Fibroblast of skin of scalp (primary cell): Measurements from ENCODE around the gene ERBIN.
"Not testable (repeated sequence)": the region's sequence is repeated elsewhere in the genome, so short reads cannot be mapped to it uniquely, and the experiment has no call there.

Experiments used
- DNase-seq: peaks from one replicate; pipeline ENCODE4 v3.0.0-alpha.2; 2013

The ERBIN gene

GRCh38 chr5:65967288-65968066, 41.1 kb downstream of the ERBIN start:
- DNase-seq = no peak

GRCh38 chr5:65969539-65970393, 43.4 kb downstream of the ERBIN start:
- no peak for DNase-seq

DNA sequence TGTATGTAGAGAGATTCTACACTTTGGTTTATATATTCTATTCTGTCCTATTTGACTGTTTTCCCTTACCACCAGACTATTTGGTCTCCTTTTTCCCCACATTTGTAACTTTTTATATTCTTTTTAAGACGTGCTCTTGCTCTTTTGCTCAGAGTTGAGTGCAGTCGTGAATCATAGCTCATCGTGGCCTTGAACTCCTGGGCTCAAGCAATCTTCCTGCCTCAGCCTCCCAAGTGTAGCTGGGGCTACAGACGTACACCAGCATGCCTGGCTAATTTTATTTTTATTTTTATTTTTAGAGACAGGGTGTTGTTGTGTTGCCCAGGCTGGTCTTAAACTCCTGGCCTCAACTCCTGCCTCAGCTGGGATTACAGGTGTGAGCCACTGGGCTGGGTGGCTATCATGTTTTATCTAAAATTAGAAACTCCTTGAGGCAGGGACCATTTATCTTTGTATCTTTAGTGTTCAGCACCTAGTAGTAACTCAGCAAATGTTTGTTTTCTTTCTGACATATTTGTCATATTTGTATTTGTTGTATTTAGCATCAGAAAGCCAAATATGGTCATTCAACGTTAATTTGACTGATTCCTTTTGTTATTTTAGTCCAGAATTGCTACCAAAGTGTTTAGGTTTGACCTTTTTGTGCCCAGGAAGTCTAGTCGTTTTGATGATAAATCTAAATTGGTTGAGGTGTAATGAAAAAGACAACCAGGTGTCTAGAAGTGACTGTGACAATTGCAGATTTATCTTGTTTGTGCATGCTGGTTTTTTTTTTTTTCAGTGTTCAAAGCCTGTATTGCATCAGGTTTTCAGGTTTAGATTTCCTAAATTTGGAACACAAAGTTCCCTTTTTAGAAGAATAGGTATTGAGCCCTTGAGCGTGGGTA, 44.3 kb downstream of the ERBIN start:
- DNase-seq = no peak

DNA sequence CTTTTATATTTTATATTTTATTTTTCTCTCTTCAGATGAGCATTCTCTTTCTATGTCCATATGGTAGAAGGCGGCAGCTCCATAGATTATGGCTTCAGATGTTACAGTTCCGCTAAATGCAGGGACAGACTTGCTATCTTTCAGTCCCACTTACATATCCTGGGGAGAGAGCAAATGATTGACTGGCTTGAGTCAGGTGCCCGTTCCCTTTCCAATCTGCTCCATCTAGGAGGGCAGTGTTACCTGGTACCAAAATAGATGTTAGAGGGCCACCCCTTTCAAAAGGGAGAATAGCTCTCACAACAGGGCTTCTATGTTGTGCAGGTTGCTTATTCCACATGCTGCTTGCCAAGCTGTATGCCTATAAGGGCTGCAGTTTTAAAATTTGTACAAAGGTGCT, 45.3 kb downstream of the ERBIN start:
- no peak for DNase-seq

DNA sequence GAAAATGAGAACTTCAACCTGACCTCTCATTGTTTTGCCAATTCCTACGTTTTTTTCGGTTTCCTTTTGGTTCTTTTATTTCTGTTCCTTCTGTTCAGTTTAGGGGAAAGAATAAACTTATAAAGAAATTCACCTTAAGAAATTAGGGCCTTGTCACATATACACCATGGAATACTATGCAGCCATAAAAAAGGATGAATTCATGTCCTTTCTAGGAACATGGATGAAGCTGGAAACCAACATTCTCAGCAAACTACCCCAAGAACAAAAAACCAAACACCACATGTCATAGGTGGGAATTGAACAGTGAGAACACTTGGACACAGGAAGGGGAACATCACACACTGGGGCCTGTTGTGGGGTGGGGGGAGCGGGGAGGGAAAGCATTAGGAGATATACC, 46.5 kb downstream of the ERBIN start:
- DNase-seq = not testable (repeated sequence)

- DNase-seq = peak; percentile 17
These were observed 51.9 kb downstream of the ERBIN start for GRCh38 chr5:65978251-65978650.

GRCh38 chr5:65981548-65981947, 55.2 kb downstream of the ERBIN start:
- no peak for DNase-seq

DNA sequence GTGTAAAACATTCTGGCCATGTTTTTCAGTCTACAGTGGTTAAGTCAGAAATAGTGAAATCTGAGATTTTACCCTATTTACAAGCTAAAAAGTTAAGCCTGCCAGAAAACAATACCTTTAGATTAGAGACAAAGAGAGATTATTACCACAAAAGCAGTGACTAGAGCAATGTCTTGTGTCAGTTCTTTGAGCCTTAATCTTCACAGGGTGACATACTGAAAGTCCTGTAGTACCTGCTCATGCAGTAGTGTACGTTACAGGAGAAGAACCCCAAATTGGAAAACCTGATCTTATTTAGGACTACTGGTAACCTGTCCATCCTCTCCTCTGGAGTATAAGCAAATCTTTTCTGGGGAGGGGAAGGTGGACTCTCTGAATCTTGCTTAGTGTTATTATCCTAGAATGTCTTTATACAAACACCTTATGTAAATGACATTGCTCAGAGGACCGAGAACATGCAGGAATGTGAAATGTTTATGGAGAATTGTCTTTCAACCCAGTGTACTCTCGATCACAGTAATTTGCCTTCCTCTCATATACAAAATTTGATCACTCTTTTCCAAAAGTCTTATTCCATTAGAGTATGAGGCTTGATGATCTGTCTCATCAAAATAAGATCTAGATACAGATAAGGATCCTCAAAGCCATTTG, 55.7 kb downstream of the ERBIN start:
- no peak for DNase-seq

DNA sequence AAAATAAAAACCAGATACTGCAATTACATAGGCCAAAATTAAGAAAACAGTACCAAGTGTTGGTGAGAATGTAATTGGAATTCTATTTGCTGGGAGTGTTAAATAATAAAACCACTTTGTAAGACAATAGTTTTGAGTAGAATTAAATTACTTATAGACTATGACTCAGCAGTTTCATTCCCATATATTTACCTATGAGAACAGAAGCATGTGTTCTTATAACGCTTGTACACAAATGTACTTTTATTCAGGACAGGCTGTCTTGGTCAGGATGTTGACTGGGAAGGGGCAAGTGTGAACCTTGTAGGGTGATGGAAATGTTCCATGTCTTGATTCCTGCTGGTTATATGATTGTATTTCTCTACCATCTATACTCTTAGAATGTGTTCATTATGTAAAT, 56.3 kb downstream of the ERBIN start:
- DNase-seq = no peak

DNA sequence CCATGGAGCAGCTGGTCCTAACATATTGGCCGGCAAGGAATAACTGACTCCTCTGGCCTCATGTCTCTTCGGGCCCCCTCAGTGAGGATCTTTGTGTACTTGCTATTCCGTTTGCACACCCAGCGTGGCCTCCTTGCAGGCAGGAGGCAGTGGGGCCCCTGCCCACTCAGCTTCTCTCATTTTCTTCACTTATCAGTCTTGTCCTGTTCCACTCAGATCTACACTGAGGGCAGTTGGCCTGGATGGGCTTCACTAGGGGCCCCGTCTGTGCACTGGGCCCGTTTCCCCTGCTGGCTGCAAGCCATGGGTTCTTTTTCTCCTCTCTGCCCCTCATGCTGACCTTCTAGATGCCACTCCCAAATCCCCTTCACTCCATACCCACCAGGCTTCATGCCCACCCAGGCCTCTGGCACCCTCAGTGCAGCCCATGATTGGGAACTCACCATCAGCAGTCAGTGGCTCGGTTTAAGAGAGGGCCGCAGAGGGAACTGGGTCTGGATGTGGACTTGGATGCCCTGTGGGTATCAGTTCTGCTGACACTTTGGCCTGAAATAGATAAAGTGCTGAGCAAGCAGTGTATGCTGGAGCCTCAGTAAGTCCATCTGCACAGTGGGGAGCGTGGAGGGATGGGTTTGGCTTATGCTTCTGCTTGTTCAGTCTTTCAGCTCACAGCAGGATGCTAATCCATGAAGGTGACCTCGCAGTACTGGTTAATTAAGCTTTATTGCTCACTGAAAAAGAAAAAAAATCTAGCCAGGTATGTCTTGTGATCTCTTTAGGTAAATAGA, 57.9 kb downstream of the ERBIN start:
- no peak for DNase-seq

DNA sequence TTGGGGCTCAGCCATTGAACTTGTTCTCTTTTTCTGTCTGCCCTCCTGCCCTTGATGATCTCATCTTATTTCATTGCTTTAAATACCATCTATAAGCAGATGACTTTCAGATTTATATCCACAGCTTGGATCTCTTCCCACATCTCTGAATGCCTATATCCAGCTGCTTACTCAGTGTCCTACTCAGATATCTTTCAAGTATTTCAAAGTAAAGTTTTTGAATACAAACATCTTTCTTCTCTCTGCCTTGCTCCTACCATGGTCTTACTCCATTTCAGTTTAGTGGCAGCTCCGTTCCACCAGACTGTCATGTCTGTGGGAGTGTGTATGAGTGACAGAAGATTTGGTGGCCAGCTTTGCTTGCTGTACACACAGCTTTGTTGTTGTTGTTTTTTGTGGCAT, 59.7 kb downstream of the ERBIN start:
- peak; percentile 89 for DNase-seq

DNA sequence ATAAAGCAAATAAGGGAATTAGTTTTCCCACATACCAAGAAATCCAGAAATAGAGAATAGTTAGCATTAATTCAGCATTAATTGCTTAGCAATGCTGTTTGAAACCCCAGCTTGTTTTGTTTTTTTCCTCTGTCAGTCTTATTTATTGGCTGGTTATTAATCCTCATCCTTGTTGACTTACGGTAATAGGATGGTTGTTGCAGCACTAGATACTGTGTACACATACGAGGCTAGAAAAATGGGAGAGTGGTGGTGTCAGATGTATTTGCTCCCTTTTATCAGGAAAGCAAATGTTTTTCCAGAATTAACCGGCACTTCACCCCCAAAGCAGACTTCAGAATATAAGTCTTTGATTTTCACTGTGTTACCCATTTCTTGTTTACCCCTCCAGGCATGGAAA, 60.4 kb downstream of the ERBIN start:
- DNase-seq = no peak

GRCh38 chr5:65987982-65988381, 61.6 kb downstream of the ERBIN start:
- no peak for DNase-seq

GRCh38 chr5:65989158-65989557, 62.8 kb downstream of the ERBIN start:
- no peak for DNase-seq

- DNase-seq = no peak
These were observed 66.3 kb downstream of the ERBIN start for GRCh38 chr5:65992630-65993029.

DNA sequence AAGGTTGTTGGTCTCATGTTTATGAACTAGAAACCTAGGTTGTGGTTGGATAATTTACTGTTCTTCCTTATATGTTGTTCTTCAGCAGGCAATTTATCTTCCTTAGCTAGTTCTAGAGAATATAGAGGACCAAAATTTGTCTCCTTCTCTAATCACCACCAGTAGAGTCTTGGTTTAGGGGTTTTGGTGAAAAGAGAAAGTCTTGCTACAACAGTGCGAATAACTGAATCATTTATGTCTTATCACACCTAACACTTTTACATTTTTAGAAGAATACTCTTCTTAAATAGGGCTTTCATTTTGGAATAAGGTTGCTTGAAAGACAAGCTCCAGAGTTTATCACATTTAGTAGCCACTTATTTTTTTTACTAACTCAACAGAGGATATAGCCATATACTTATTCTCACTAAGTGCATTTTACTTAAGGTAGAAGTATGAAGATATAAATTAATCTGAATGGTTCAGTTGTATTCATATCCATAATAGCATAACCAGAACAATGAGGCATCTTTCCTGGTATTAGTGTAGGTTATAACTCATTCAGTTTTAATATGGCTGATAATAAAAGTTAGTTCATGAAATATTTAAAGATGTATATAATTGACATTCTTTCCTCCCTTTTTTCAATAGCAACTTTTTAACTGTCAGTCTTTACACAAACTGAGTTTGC, 67.9 kb downstream of the ERBIN start:
- DNase-seq = no peak

GRCh38 chr5:65999061-65999723, 72.8 kb downstream of the ERBIN start:
- no peak for DNase-seq

- no peak for DNase-seq
These were observed 75.6 kb downstream of the ERBIN start for GRCh38 chr5:66001952-66002351.

DNA sequence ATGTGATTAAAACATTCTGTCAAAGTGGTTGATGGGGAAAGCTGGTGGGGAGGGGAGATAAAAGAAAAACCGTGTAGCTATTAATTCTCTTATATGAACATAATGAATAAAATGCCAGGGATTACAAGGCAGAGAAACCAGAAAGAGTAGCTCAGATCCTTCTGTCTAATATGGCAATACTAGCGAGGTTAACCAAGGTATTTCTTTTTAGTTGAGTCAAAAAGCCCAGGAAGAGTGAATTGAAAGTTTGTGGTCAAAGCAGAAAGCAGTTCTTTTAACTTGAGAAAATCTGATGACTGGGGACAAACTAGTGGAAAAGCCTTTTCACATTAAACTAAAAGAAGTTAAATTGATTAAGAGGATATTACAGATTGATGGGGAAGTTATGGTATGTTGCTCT, 76.0 kb downstream of the ERBIN start:
- DNase-seq = no peak

DNA sequence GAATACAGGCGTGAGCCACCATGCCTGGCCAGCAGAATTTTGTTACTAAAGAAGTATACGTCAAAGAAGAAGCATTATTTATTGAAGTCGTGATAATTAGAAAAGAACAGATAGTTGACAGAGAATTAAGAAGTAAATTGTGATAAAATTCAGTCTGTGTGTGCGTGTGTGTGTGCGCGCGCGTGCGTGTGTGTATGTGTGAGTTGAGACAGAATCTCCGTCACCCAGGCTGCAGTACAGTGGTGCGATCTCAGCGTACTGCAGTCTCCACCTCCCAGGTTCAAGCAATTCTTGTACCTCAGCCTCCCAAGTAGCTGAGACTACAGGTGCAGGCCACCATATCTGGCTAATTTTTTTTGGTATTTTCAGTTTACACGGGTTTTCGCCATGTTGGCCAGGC, 77.8 kb downstream of the ERBIN start:
- DNase-seq = no peak
